SK-N-SH treated with all-trans-retinoic acid at 6 μM for 48 hours (cell line): Measurements from ENCODE around the gene AMIGO3.

Experiments
- ATAC-seq: fragments of 200-7000 bp; cut with Tn5 transposase; 3 replicates; pipeline ENCODE4 v1.9.1; 2020; ENCODE audit warnings: mild to moderate bottlenecking, moderate library complexity
- ARNTL ChIP-seq: fragments of 450-650 bp; formaldehyde crosslinking; IDR thresholded peaks from 2 replicates; pipeline ENCODE4 v1.5.0; 2020; ENCODE audit warnings: low read depth, mild to moderate bottlenecking, moderate library complexity, borderline replicate concordance
- BACH2 ChIP-seq: fragments of 250-450 bp; sonication (Bioruptor Pico); IDR thresholded peaks from 2 replicates; pipeline ENCODE4 v1.9.0; 2021; ENCODE audit warnings: mild to moderate bottlenecking, borderline replicate concordance
- CSDC2 ChIP-seq: fragments of 250-450 bp; sonication (Bioruptor Pico); IDR thresholded peaks from 2 replicates; pipeline ENCODE4 v1.5.0; 2020; ENCODE audit warnings: mild to moderate bottlenecking, moderate library complexity
- ESRRG ChIP-seq: fragments of 250-450 bp; sonication (Bioruptor Pico); IDR thresholded peaks from 2 replicates; pipeline ENCODE4 v1.6.1; 2021; ENCODE audit warnings: mild to moderate bottlenecking
- GLIS3 ChIP-seq: fragments of 250-450 bp; sonication (Bioruptor Pico); IDR thresholded peaks from 2 replicates; pipeline ENCODE4 v1.5.0; 2020; ENCODE audit warnings: mild to moderate bottlenecking, moderate library complexity
- ISL1 ChIP-seq: fragments of 250-450 bp; sonication (Bioruptor Pico); IDR thresholded peaks from 2 replicates; pipeline ENCODE4 v2.1.2; 2022; ENCODE audit warnings: mild to moderate bottlenecking, moderate library complexity
- OSR1 ChIP-seq: fragments of 250-450 bp; sonication (Bioruptor Pico); IDR thresholded peaks from 2 replicates; pipeline ENCODE4 v1.8.0; 2022; ENCODE audit warnings: moderate library complexity, mild to moderate bottlenecking, inconsistent platforms
- PPARA ChIP-seq: fragments of 250-450 bp; sonication (Bioruptor Pico); IDR thresholded peaks from 2 replicates; pipeline ENCODE4 v1.5.0; 2020; ENCODE audit warnings: mild to moderate bottlenecking, borderline replicate concordance
- RARB ChIP-seq: fragments of 250-450 bp; sonication (Bioruptor Pico); IDR thresholded peaks from 2 replicates; pipeline ENCODE4 v1.8.0; 2021; ENCODE audit warnings: mild to moderate bottlenecking, moderate library complexity
- SNAI2 ChIP-seq: fragments of 250-450 bp; sonication (Bioruptor Pico); IDR thresholded peaks from 2 replicates; pipeline ENCODE4 v1.5.0; 2020; ENCODE audit warnings: mild to moderate bottlenecking, moderate library complexity
- TOX ChIP-seq: fragments of 250-450 bp; sonication (Bioruptor Pico); IDR thresholded peaks from 2 replicates; pipeline ENCODE4 v1.8.0; 2021; ENCODE audit warnings: mild to moderate bottlenecking, moderate library complexity, borderline replicate concordance
- ZC3H10 ChIP-seq: fragments of 250-450 bp; sonication (Bioruptor Pico); IDR thresholded peaks from 2 replicates; pipeline ENCODE4 v1.5.1; 2021; ENCODE audit warnings: mild to moderate bottlenecking, moderate library complexity
- ZFP3 ChIP-seq: fragments of 250-450 bp; sonication (Bioruptor Pico); IDR thresholded peaks from 2 replicates; pipeline ENCODE4 v1.5.0; 2020; ENCODE audit warnings: mild to moderate bottlenecking, moderate library complexity
- ZFP30 ChIP-seq: fragments of 450-650 bp; formaldehyde crosslinking; IDR thresholded peaks from 2 replicates; pipeline ENCODE4 v1.5.0; 2022; ENCODE audit warnings: mild to moderate bottlenecking, moderate library complexity
- ZNF565 ChIP-seq: fragments of 450-650 bp; formaldehyde crosslinking; conservative IDR thresholded peaks from 2 replicates; pipeline ENCODE4 v1.5.0; 2020; ENCODE audit warnings: low read depth, mild to moderate bottlenecking, moderate library complexity
- ZNF70 ChIP-seq: fragments of 450-650 bp; formaldehyde crosslinking; IDR thresholded peaks from 2 replicates; pipeline ENCODE4 v1.5.0; 2020; ENCODE audit warnings: mild to moderate bottlenecking, moderate library complexity
- ZNF8 ChIP-seq: fragments of 450-650 bp; formaldehyde crosslinking; IDR thresholded peaks from 2 replicates; pipeline ENCODE4 v1.5.0; 2020; ENCODE audit warnings: mild to moderate bottlenecking, moderate library complexity
- TF ChIP-seq, protein P1 (sequence below): fragments of 250-450 bp; sonication (Bioruptor Pico); IDR thresholded peaks from 2 replicates; pipeline ENCODE4 v1.5.1; 2021; ENCODE audit warnings: mild to moderate bottlenecking, moderate library complexity
- TF ChIP-seq, protein P2 (sequence below): fragments of 250-450 bp; sonication (Bioruptor Pico); IDR thresholded peaks from 2 replicates; pipeline ENCODE4 v1.8.0; 2020; ENCODE audit warnings: mild to moderate bottlenecking, moderate library complexity, borderline replicate concordance
- TF ChIP-seq, protein P3 (sequence below): fragments of 250-450 bp; sonication (Bioruptor Pico); IDR thresholded peaks from 2 replicates; pipeline ENCODE4 v1.5.0; 2020; ENCODE audit warnings: mild to moderate bottlenecking, moderate library complexity
- TF ChIP-seq, protein P4 (sequence below): fragments of 250-450 bp; sonication (Bioruptor Pico); IDR thresholded peaks from 2 replicates; pipeline ENCODE4 v1.8.0; 2021; ENCODE audit warnings: low read depth, mild to moderate bottlenecking, moderate library complexity, borderline replicate concordance
- TF ChIP-seq, protein P5 (sequence below): fragments of 250-450 bp; sonication (Bioruptor Pico); IDR thresholded peaks from 2 replicates; pipeline ENCODE4 v1.5.1; 2020; ENCODE audit warnings: low read depth, mild to moderate bottlenecking, moderate library complexity

The AMIGO3 gene

DNA sequence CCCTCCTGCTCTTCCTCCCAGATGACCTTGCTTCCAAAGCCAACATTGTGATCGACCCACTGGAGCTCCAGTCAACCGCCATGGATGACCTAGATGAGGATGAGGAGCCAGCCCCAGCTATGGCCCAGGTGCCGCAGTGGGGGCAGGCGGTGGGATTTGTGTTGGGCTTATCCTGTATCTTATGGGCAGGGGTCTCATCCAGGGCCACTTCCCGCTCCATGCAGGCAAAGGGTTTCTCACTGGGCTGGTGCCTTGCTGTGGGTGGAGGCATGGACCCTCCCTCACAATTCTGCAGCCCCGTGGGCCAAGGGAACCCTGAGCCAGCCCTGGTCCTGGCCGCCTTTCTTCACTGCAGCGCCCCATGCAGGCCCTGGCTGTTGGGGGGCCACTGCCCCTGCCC lies 14.9 kb downstream of the AMIGO3 start:
- TF ChIP-seq RARB (no peak), ZC3H10 (no peak), ZNF565 (CRISPR knock-in tag) (no peak), ZFP30 (no peak), SNAI2 (CRISPR knock-in tag) (no peak), ZFP3 (CRISPR knock-in tag) (no peak), CSDC2 (CRISPR knock-in tag) (no peak), PPARA (no peak), ESRRG (no peak), ZNF70 (CRISPR knock-in tag) (no peak), ARNTL (CRISPR knock-in tag) (no peak), BACH2 (CRISPR knock-in tag) (no peak), ISL1 (CRISPR knock-in tag) (no peak), TOX (no peak)
- TF ChIP-seq, protein P1, sequence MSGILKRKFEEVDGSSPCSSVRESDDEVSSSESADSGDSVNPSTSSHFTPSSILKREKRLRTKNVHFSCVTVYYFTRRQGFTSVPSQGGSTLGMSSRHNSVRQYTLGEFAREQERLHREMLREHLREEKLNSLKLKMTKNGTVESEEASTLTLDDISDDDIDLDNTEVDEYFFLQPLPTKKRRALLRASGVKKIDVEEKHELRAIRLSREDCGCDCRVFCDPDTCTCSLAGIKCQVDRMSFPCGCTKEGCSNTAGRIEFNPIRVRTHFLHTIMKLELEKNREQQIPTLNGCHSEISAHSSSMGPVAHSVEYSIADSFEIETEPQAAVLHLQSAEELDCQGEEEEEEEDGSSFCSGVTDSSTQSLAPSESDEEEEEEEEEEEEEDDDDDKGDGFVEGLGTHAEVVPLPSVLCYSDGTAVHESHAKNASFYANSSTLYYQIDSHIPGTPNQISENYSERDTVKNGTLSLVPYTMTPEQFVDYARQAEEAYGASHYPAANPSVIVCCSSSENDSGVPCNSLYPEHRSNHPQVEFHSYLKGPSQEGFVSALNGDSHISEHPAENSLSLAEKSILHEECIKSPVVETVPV (CRISPR knock-in tag), result no peak
- TF ChIP-seq, protein P2, sequence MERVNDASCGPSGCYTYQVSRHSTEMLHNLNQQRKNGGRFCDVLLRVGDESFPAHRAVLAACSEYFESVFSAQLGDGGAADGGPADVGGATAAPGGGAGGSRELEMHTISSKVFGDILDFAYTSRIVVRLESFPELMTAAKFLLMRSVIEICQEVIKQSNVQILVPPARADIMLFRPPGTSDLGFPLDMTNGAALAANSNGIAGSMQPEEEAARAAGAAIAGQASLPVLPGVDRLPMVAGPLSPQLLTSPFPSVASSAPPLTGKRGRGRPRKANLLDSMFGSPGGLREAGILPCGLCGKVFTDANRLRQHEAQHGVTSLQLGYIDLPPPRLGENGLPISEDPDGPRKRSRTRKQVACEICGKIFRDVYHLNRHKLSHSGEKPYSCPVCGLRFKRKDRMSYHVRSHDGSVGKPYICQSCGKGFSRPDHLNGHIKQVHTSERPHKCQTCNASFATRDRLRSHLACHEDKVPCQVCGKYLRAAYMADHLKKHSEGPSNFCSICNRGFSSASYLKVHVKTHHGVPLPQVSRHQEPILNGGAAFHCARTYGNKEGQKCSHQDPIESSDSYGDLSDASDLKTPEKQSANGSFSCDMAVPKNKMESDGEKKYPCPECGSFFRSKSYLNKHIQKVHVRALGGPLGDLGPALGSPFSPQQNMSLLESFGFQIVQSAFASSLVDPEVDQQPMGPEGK, result no peak
- no peak for ATAC-seq

DNA sequence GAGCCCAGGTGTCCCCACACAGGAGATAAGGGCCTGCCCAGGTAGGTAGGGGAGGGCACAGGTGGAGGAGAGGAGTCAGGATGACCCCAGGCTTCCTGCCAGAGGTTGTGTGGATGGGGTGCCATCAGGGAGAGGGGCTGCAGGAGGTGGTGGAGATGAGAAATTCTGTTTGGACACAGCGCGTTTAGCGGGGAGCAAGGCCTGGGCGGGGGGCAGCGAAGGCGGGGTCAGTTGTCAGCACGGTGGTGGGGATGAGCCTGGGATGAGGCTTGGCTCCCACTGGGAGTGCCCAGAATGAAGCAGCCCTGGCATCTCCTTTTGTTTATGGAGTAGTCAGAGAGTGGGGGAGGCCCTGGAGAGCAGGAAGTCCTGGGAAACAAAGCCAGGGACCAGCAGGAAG lies 15.5 kb downstream of the AMIGO3 start:
- ATAC-seq, result no peak

More for the DNA sequence above, 15.5 kb downstream of the AMIGO3 start:
- TF ChIP-seq, protein P3, sequence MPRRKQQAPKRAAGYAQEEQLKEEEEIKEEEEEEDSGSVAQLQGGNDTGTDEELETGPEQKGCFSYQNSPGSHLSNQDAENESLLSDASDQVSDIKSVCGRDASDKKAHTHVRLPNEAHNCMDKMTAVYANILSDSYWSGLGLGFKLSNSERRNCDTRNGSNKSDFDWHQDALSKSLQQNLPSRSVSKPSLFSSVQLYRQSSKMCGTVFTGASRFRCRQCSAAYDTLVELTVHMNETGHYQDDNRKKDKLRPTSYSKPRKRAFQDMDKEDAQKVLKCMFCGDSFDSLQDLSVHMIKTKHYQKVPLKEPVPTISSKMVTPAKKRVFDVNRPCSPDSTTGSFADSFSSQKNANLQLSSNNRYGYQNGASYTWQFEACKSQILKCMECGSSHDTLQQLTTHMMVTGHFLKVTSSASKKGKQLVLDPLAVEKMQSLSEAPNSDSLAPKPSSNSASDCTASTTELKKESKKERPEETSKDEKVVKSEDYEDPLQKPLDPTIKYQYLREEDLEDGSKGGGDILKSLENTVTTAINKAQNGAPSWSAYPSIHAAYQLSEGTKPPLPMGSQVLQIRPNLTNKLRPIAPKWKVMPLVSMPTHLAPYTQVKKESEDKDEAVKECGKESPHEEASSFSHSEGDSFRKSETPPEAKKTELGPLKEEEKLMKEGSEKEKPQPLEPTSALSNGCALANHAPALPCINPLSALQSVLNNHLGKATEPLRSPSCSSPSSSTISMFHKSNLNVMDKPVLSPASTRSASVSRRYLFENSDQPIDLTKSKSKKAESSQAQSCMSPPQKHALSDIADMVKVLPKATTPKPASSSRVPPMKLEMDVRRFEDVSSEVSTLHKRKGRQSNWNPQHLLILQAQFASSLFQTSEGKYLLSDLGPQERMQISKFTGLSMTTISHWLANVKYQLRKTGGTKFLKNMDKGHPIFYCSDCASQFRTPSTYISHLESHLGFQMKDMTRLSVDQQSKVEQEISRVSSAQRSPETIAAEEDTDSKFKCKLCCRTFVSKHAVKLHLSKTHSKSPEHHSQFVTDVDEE, result no peak
- no peak for TF ChIP-seq ZNF8 (CRISPR knock-in tag)
- no peak for TF ChIP-seq PPARA
- no peak for TF ChIP-seq ZFP30
- no peak for TF ChIP-seq RARB
- TF ChIP-seq, protein P2, result no peak
- TF ChIP-seq, protein P4, sequence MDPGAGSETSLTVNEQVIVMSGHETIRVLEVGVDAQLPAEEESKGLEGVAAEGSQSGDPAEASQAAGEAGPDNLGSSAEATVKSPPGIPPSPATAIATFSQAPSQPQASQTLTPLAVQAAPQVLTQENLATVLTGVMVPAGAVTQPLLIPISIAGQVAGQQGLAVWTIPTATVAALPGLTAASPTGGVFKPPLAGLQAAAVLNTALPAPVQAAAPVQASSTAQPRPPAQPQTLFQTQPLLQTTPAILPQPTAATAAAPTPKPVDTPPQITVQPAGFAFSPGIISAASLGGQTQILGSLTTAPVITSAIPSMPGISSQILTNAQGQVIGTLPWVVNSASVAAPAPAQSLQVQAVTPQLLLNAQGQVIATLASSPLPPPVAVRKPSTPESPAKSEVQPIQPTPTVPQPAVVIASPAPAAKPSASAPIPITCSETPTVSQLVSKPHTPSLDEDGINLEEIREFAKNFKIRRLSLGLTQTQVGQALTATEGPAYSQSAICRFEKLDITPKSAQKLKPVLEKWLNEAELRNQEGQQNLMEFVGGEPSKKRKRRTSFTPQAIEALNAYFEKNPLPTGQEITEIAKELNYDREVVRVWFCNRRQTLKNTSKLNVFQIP, result no peak
- TF ChIP-seq OSR1, result no peak
- TF ChIP-seq BACH2 (CRISPR knock-in tag), result no peak
- no peak for TF ChIP-seq SNAI2 (CRISPR knock-in tag)
- TF ChIP-seq, protein P1 (CRISPR knock-in tag), result no peak
- TF ChIP-seq GLIS3 (CRISPR knock-in tag), result no peak
- TF ChIP-seq, protein P5, sequence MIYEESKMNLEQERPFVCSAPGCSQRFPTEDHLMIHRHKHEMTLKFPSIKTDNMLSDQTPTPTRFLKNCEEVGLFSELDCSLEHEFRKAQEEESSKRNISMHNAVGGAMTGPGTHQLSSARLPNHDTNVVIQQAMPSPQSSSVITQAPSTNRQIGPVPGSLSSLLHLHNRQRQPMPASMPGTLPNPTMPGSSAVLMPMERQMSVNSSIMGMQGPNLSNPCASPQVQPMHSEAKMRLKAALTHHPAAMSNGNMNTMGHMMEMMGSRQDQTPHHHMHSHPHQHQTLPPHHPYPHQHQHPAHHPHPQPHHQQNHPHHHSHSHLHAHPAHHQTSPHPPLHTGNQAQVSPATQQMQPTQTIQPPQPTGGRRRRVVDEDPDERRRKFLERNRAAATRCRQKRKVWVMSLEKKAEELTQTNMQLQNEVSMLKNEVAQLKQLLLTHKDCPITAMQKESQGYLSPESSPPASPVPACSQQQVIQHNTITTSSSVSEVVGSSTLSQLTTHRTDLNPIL (CRISPR knock-in tag), result no peak
- TF ChIP-seq ESRRG, result no peak
- no peak for TF ChIP-seq ISL1 (CRISPR knock-in tag)
- TF ChIP-seq ZFP3 (CRISPR knock-in tag), result no peak
